ENCODE data around the gene GRXCR2.

GRXCR2 gene

GRCh38 chr5:145847499-145848497, 25.0 kb downstream of the GRXCR2 start (continued):
- TF ChIP-seq ZNF692 (tag by site-specific recombination; IDR thresholded peaks at IDR 0.05) (no peak), ELK4 (IDR thresholded peaks at IDR 0.05; ENCODE audit: borderline replicate concordance, low read depth, low read length) (no peak), ZNF548 (tag by site-specific recombination; IDR thresholded peaks at IDR 0.05) (no peak)

GRCh38 chr5:145846081-145846480, 26.7 kb downstream of the GRXCR2 start:
- POLR2A ChIA-PET = interaction anchor here (0.6 kb wide), 1 partner anchor 9 kb away, joined by 3 read pairs; no protein-coding TSS in a partner anchor
- Histone ChIP-seq H3K4me1 (ENCODE audit: control insufficient read depth, insufficient read depth, low read length) (no peaks in the 10 kb centered on the region), H3K9me3 (ENCODE audit: control insufficient read depth, insufficient read depth, low read depth, low read length) (no peaks in the 10 kb centered on the region), H3K36me3 (ENCODE audit: control insufficient read depth in 2 of 2, insufficient read depth in 1 of 2, low read length in 2 of 2) (no peaks in the 10 kb centered on the region), H3K27ac (ENCODE audit: extremely low read depth, low read depth, low read length) (no peak overlapping the region), H3K4me3 (ENCODE audit: low read depth, low read length) (no peak overlapping the region)
- no peak for TF ChIP-seq ZNF416 (tag by site-specific recombination; IDR thresholded peaks at IDR 0.05)
- TF ChIP-seq ZNF423 (tag by site-specific recombination; IDR thresholded peaks at IDR 0.05) = no peak
- TF ChIP-seq ZNF548 (tag by site-specific recombination; IDR thresholded peaks at IDR 0.05) = no peak
- no peak for TF ChIP-seq ZFP37 (tag by site-specific recombination; IDR thresholded peaks at IDR 0.05)
- no peak for TF ChIP-seq PRDM4 (tag by site-specific recombination; IDR thresholded peaks at IDR 0.05)
- TF ChIP-seq BCL6B (tag by site-specific recombination; IDR thresholded peaks at IDR 0.05) = no peak
- TF ChIP-seq ZNF155 (tag by site-specific recombination; IDR thresholded peaks at IDR 0.05) = no peak
- TF ChIP-seq ZNF621 (tag by site-specific recombination; IDR thresholded peaks at IDR 0.05) = no peak
- TF ChIP-seq ZNF335 (tag by site-specific recombination; conservative IDR thresholded peaks at IDR 0.05) = no peak
- TF ChIP-seq ZNF707 (tag by site-specific recombination; IDR thresholded peaks at IDR 0.05) = no peak
- TF ChIP-seq ZNF19 (tag by site-specific recombination; IDR thresholded peaks at IDR 0.05; ENCODE audit: low read depth) = no peak
- no peak for TF ChIP-seq ZNF549 (tag by site-specific recombination; IDR thresholded peaks at IDR 0.05)
- TF ChIP-seq BCL11A (tag by site-specific recombination; IDR thresholded peaks at IDR 0.05; ENCODE audit: low read depth) = no peak
- no peak for TF ChIP-seq ZSCAN4 (tag by site-specific recombination; IDR thresholded peaks at IDR 0.05)
- TF ChIP-seq ZNF837 (tag by site-specific recombination; IDR thresholded peaks at IDR 0.05) = no peak
- TF ChIP-seq PRDM2 (tag by site-specific recombination; IDR thresholded peaks at IDR 0.05; ENCODE audit: borderline replicate concordance) = no peak
- TF ChIP-seq ZNF302 (tag by site-specific recombination; IDR thresholded peaks at IDR 0.05; ENCODE audit: low read depth) = no peak
- no peak for TF ChIP-seq YY1 (tag by site-specific recombination; IDR thresholded peaks at IDR 0.05)
- TF ChIP-seq ZNF10 (tag by site-specific recombination; IDR thresholded peaks at IDR 0.05) = no peak
- CTCF ChIA-PET = interaction anchor here (0.6 to 2.2 kb wide), 4 partner anchors 20 to 224 kb away, joined by 3 to 10 read pairs (median 6); no protein-coding TSS in a partner anchor

Data from HEK293 (cell line).